ENCODE results near the gene KCTD3.

- TF ChIP-seq ZNF217 (IDR thresholded peaks at IDR 0.05) (no peak), CBFB (IDR thresholded peaks at IDR 0.05; ENCODE audit: low read depth) (no peak), TARDBP (IDR thresholded peaks at IDR 0.05; ENCODE audit: borderline replicate concordance) (no peak), PKNOX1 (IDR thresholded peaks at IDR 0.05) (no peak), RFX5 (IDR thresholded peaks at IDR 0.05; ENCODE audit: low read depth, low read length) (no peak), CTCF (IDR thresholded peaks at IDR 0.05 in 2 of 3, conservative IDR thresholded peaks at IDR 0.05 in 1 of 3; ENCODE audit: control insufficient read depth in 2 of 3, extremely low read depth in 1 of 3, insufficient read depth in 1 of 3, low read depth in 3 of 3, low read length in 3 of 3) (no peak)
Observed at GRCh38 chr1:215665215-215665614, 98.1 kb downstream of the KCTD3 start.
